Activated B cell treated with CpG ODN at 0.5 μM for 24 hours (primary cell): Measurements from ENCODE around the gene TNPO2. TPM values are rescaled to one million over a fixed set of nuclear protein-coding genes. Genes with fewer than 3 reads are reported as not detected.

Experiments used
- ATAC-seq: fragments of 200-7000 bp; cut with Tn5 transposase; one replicate; pipeline ENCODE4 v1.10.0; 2021; ENCODE audit warnings: low read depth, mild to moderate bottlenecking, moderate library complexity
- CTCF ChIA-PET: fragments of 350-600 bp; sonication (Branson Sonifier 250); formaldehyde crosslinking; loops from one replicate; lab custom pipeline; 2021; ENCODE audit warnings: antibody characterized with exemption; lab: Charles Lee
- POLR2A ChIA-PET: fragments of 350-600 bp; sonication (Branson Sonifier 250); formaldehyde crosslinking; loops from one replicate; lab custom pipeline; 2021; ENCODE audit warnings: antibody characterized with exemption; lab: Charles Lee
- DNase-seq: peaks from one replicate; pipeline ENCODE4 v3.0.0; 2022
- H3K27ac Mint-ChIP-seq: one replicate; pipeline ENCODE4 v1.8.0; 2020; ENCODE audit warnings: mixed read lengths
- H3K27me3 Mint-ChIP-seq: one replicate; pipeline ENCODE4 v1.8.0; 2021; ENCODE audit warnings: mixed read lengths
- H3K36me3 Mint-ChIP-seq: one replicate; pipeline ENCODE4 v1.8.0; 2021; ENCODE audit warnings: low read depth, mixed read lengths
- H3K4me1 Mint-ChIP-seq: one replicate; pipeline ENCODE4 v1.8.0; 2021; ENCODE audit warnings: mixed read lengths
- H3K4me3 Mint-ChIP-seq: one replicate; pipeline ENCODE4 v1.8.0; 2020; ENCODE audit warnings: mild to moderate bottlenecking, mixed read lengths
- H3K9me3 Mint-ChIP-seq: one replicate; pipeline ENCODE4 v1.8.0; 2020; ENCODE audit warnings: mixed read lengths
- intact Hi-C: fragments of 100-400 bp; cut with micrococcal nuclease; formaldehyde crosslinking; loops from one replicate; pipeline ENCODE4 v1.15.1; 2024
- total RNA-seq: library from RNA; stranded (reverse); gene quantifications from 2 replicates; pipeline ENCODE4 v1.2.3, GENCODE V29; 2022
- TF ChIP-seq, protein P1 (sequence below): fragments of 200-600 bp; IDR thresholded peaks from one replicate; pipeline ENCODE4 v1.8.0; 2022; ENCODE audit warnings: antibody characterized with exemption, mild to moderate bottlenecking

Gene TNPO2
- total RNA-seq, 1 donor from 2014 or later, result 91.5 TPM

DNA sequence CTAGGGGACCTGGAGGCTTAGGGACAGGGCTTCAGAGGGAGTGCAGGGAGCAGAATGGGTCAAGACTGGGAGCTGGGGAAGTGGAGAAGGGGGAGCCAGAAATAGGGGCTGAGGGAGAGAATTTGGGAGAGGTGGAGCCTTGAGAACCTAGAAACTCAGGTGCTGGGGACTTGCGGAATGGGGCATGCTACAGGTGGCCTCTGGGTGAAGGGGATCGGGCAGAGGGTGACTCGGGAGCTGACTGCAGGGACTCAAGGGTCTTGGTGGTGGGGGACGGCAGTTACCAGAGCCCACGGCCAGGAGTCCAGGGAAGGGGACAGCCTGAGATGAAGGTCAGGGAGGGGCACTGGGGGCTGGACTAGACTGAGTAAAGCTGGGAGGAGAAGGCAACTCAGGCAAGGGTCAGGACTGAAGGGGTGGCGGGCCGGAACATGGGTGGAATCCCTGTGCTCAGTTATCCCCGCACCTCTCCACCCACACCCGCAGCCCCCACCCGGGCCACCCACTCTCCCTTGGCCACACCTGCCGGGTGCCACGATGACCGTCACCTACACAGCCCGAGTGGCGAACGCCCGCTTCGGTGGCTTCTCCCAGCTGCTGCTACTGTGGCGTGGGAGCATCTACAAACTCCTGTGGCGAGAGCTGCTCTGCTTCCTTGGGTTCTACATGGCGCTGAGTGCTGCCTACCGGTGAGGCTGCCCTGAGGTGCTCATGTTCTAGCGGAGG is 28.5 kb upstream of the TNPO2 start:
- intact Hi-C loops, result no loop called here
- H3K27me3 Mint-ChIP-seq, result peaks cover 26% of the 10 kb centered on the region
- TF ChIP-seq, protein P1, sequence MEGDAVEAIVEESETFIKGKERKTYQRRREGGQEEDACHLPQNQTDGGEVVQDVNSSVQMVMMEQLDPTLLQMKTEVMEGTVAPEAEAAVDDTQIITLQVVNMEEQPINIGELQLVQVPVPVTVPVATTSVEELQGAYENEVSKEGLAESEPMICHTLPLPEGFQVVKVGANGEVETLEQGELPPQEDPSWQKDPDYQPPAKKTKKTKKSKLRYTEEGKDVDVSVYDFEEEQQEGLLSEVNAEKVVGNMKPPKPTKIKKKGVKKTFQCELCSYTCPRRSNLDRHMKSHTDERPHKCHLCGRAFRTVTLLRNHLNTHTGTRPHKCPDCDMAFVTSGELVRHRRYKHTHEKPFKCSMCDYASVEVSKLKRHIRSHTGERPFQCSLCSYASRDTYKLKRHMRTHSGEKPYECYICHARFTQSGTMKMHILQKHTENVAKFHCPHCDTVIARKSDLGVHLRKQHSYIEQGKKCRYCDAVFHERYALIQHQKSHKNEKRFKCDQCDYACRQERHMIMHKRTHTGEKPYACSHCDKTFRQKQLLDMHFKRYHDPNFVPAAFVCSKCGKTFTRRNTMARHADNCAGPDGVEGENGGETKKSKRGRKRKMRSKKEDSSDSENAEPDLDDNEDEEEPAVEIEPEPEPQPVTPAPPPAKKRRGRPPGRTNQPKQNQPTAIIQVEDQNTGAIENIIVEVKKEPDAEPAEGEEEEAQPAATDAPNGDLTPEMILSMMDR, result no peak
- CTCF ChIA-PET, result interaction anchor here (2.1 kb wide), 1 partner anchor 11 kb away, joined by 4 read pairs; no protein-coding TSS in a partner anchor
- H3K4me3 Mint-ChIP-seq, result no peak overlapping the region
- H3K9me3 Mint-ChIP-seq, result no peaks in the 10 kb centered on the region
- DNase-seq (no peak), ATAC-seq (no peak)
- POLR2A ChIA-PET, result interaction anchor here (1.0 kb wide), 1 partner anchor 37 kb away, joined by 3 read pairs; no protein-coding TSS in a partner anchor
- peaks cover 5% of the 10 kb centered on the region for H3K4me1 Mint-ChIP-seq
- peaks cover 12% of the 10 kb centered on the region for H3K36me3 Mint-ChIP-seq
- H3K27ac Mint-ChIP-seq, result no peak overlapping the region

DNA sequence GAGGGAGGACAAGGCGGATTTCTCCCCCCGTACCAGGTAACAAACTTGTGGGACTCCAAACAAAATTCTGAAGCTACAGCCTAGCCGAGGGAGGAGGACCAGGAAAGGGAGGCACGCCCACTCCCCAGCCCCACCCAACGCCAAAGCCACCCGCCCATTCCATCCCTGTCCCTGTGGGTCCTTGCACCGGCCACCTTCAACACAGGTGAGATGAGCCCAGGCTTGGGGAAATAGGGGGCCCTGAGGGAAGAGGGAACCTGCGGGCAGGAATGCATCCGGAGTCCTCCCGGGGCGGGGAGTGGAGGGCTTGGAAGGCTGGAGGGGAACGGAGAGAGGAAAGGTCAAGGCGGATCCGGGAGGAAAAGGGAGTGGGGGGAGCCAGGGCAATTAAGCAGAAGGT is 27.9 kb upstream of the TNPO2 start, which contains the start of gene BEST2:
BEST2 (plus strand) TSS at position 157 of the 400 bp plus-strand sequence. CDS start 802 bp downstream, outside the sequence.
- Mint-ChIP-seq H3K36me3 (peaks cover 17% of the 10 kb centered on the region), H3K27ac (no peak within 1 kb of the TSS), H3K9me3 (no peaks in the 10 kb centered on the region), H3K4me3 (no peak within 1 kb of the TSS), H3K4me1 (peaks cover 5% of the 10 kb centered on the region), H3K27me3 (peaks cover 26% of the 10 kb centered on the region)
- ChIA-PET POLR2A (no interaction called here), CTCF (interaction anchor here (2.1 kb wide), 1 partner anchor 11 kb away, joined by 4 read pairs; no protein-coding TSS in a partner anchor)
- ATAC-seq (no peak), DNase-seq (no peak)
- intact Hi-C loops, result no loop called here
- TF ChIP-seq, protein P1, result no peak

DNA sequence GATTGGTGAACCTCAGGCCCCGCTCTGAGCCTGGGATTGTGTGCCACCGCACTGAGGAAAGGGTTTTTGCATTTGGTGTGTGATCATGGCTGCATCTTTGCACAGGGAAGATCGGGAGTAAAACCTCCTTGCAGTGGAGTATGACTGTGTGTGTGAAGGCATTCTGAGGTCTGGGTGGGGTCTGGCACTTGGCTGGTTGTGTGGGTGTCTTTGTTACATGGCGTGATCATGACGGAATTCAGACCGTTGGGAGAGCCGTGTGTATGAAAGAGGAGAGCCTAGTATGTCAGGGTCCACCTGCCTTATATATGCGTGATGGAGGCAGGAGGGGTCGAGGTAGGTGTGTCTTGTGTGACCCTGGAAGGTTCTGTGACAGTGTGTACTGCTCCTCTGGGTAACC is 27.1 kb upstream of the TNPO2 start:
- CTCF ChIA-PET, result interaction anchor here (2.1 kb wide), 1 partner anchor 12 kb away, joined by 4 read pairs; no protein-coding TSS in a partner anchor
- no peak overlapping the region for H3K27ac Mint-ChIP-seq

DNA sequence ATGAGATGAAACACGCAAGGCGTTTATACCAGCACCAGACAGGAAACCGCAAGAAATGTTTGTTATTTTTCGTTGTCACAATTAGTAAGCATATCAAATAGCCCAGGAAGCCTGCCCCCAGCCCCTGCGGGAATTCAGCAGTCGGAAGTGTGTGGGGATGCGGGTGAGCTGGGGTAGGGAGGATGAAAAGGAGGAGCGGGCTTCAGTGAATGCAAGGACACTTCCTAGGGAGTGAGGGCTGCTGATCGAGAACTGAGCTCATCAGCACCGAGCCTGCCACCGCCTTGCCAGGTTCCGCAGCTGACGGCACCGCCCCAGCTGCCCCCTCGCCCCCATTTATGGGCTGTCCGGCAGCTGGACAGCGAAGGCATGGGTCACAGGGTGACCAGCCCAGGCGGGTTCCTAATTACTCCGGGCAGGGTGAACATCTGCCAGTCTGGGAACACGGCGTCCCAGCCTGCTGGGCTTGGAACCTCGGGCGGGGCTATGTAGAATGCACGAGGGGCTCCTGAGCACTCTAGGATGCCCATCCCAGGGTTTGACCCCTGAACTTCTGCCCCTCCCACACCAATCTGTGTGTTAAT is 26.3 kb upstream of the TNPO2 start:
- no peak overlapping the region for H3K4me3 Mint-ChIP-seq
- peaks cover 32% of the 10 kb centered on the region for H3K36me3 Mint-ChIP-seq
- no peak for DNase-seq
- ATAC-seq, result no peak
- no peak overlapping the region for H3K27ac Mint-ChIP-seq
- H3K27me3 Mint-ChIP-seq, result peaks cover 18% of the 10 kb centered on the region
- intact Hi-C loops, result no loop called here
- ChIA-PET CTCF (interaction anchor here (1.1 to 2.1 kb wide), 2 partner anchors 11 to 13 kb away, joined by 4 to 5 read pairs; no protein-coding TSS in a partner anchor), POLR2A (interaction anchor here (0.8 kb wide), 1 partner anchor 61 kb away, joined by 3 read pairs; no protein-coding TSS in a partner anchor)
- TF ChIP-seq, protein P1, result no peak
- no peaks in the 10 kb centered on the region for H3K9me3 Mint-ChIP-seq
- peaks cover 5% of the 10 kb centered on the region for H3K4me1 Mint-ChIP-seq

More for the DNA sequence above, 27.1 kb upstream of the TNPO2 start:
- H3K36me3 Mint-ChIP-seq, result peaks cover 24% of the 10 kb centered on the region
- H3K4me3 Mint-ChIP-seq, result no peak overlapping the region
- POLR2A ChIA-PET, result no interaction called here
- H3K27me3 Mint-ChIP-seq, result peaks cover 21% of the 10 kb centered on the region
- DNase-seq (no peak), ATAC-seq (no peak)
- intact Hi-C loops, result no loop called here
- no peaks in the 10 kb centered on the region for H3K9me3 Mint-ChIP-seq
- peaks cover 5% of the 10 kb centered on the region for H3K4me1 Mint-ChIP-seq
- TF ChIP-seq, protein P1, result no peak

DNA sequence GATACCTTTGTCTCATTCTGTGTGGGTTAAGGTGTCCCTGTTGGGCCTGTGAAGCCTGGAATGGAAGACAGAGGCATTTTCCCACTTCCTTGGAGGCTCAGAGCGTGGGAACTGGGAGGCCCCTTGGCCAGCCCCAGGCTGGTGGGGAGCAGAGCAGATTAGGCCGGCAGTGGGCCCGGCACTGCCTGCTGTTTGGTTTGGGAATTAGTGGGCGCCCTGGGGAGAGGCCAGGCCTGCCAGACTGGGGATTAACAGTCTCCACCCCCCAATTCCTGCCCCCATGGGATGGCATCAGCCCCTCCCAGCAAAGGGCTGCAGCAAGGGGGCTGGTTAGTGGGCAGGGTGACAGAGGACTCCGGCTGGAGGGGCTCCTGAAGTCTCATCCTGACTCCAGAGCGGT is 24.8 kb upstream of the TNPO2 start:
- Mint-ChIP-seq H3K27ac (no peak overlapping the region), H3K27me3 (peaks cover 12% of the 10 kb centered on the region), H3K4me3 (no peak overlapping the region), H3K4me1 (peaks cover 5% of the 10 kb centered on the region), H3K9me3 (no peaks in the 10 kb centered on the region), H3K36me3 (peaks cover 40% of the 10 kb centered on the region)
- intact Hi-C loops, result no loop called here
- DNase-seq, result no peak
- CTCF ChIA-PET, result no interaction called here
- TF ChIP-seq, protein P1, result no peak
- no peak for ATAC-seq
- POLR2A ChIA-PET, result interaction anchor here (0.6 kb wide), 1 partner anchor 119 kb away, joined by 5 read pairs; no protein-coding TSS in a partner anchor
